Smooth muscle cell (in vitro differentiated cells): ENCODE measurements around the gene CROCC2. TPM values are rescaled to one million over a fixed set of nuclear protein-coding genes. Genes with fewer than 3 reads are reported as not detected.

ENCODE experiments used
- DNase-seq: peaks from one replicate; lab custom pipeline; 2025; ENCODE audit not compliant: unreplicated experiment; lab: John Stamatoyannopoulos, UW
- H2AFZ ChIP-seq: fragments of 200-600 bp; sonication (generic); 2 replicates; pipeline ENCODE4 v1.6.0; 2016; ENCODE audit warnings: antibody characterized with exemption, low read depth, mild to moderate bottlenecking
- H3F3A ChIP-seq: fragments of 200-600 bp; sonication (generic); 2 replicates; pipeline ENCODE4 v1.6.0; 2017; ENCODE audit warnings: antibody characterized with exemption, low read depth
- H3K27ac ChIP-seq: fragments of 200-600 bp; sonication (generic); 2 replicates; pipeline ENCODE4 v1.5.1; 2016; ENCODE audit warnings: low read depth, mild to moderate bottlenecking
- H3K27me3 ChIP-seq: fragments of 200-600 bp; sonication (generic); 2 replicates; pipeline ENCODE4 v1.6.1; 2016; ENCODE audit warnings: low read depth, mild to moderate bottlenecking
- H3K36me3 ChIP-seq: fragments of 200-600 bp; sonication (generic); 2 replicates; pipeline ENCODE4 v1.5.1; 2016; ENCODE audit warnings: low read depth
- H3K4me1 ChIP-seq: fragments of 200-600 bp; sonication (generic); 2 replicates; pipeline ENCODE4 v1.5.1; 2016; ENCODE audit warnings: low read depth
- H3K4me2 ChIP-seq: fragments of 200-600 bp; sonication (generic); 2 replicates; pipeline ENCODE4 v1.6.0; 2016; ENCODE audit warnings: mild to moderate bottlenecking
- H3K4me3 ChIP-seq: fragments of 200-600 bp; sonication (generic); 2 replicates; pipeline ENCODE4 v1.5.1; 2016; ENCODE audit warnings: mild to moderate bottlenecking
- H3K79me2 ChIP-seq: fragments of 200-600 bp; sonication (generic); 2 replicates; pipeline ENCODE4 v1.6.0; 2016; ENCODE audit warnings: low read depth, mild to moderate bottlenecking
- H3K9ac ChIP-seq: fragments of 200-600 bp; sonication (generic); 2 replicates; pipeline ENCODE4 v1.6.0; 2016; ENCODE audit warnings: low read depth
- H3K9me3 ChIP-seq: fragments of 200-600 bp; sonication (generic); replicated peaks from 2 replicates; pipeline ENCODE4 v1.5.1; 2016; ENCODE audit warnings: low read depth
- H4K20me1 ChIP-seq: fragments of 200-600 bp; sonication (generic); 2 replicates; pipeline ENCODE4 v1.6.0; 2016; ENCODE audit warnings: low read depth
- CTCF ChIP-seq: fragments of 200-600 bp; sonication (generic); IDR thresholded peaks from 2 replicates; pipeline ENCODE4 v1.5.1; 2017; ENCODE audit warnings: borderline replicate concordance, mild to moderate bottlenecking, antibody characterized with exemption; ENCODE audit not compliant: insufficient read depth, poor library complexity, severe bottlenecking
- WGBS: methylation state at CpG from one replicate; pipeline ENCODE4 v1.1.7; 2016; ENCODE audit warnings: low lambda C conversion rate; 5-methylcytosine and 5-hydroxymethylcytosine counted together
- polyA plus RNA-seq: library from polyadenylated mRNA; unstranded; fragments of >200 nt; fragmentation: Nextera tagmentation; extraction: Ambion mirVana; gene quantifications from 2 replicates; pipeline ENCODE4 v1.2.1, GENCODE V29; 2016
- total RNA-seq: library from RNA; depleted of rRNA; stranded (reverse); fragments of >200 nt; gene quantifications from 2 replicates; pipeline ENCODE4 v1.2.3, GENCODE V29; 2014

CROCC2 gene
- total and polyA plus RNA-seq, 2 experiments from 2014 or later: not detected

- Histone ChIP-seq H3K4me1 (no peaks in the 10 kb centered on the region), H4K20me1 (no peaks in the 10 kb centered on the region), H3K27ac (peak overlapping the region; percentile 71), H3K4me2 (peak overlapping the region; percentile 69), H3F3A (no peaks in the 10 kb centered on the region), H3K36me3 (no peaks in the 10 kb centered on the region), H2AFZ (no peak overlapping the region), H3K4me3 (no peak overlapping the region), H3K27me3 (no peaks in the 10 kb centered on the region), H3K79me2 (no peaks in the 10 kb centered on the region), H3K9me3 (no peaks in the 10 kb centered on the region), H3K9ac (no peak overlapping the region)
- no peak for DNase-seq
- TF ChIP-seq CTCF: no peak
- WGBS: 71% methylated on average over 1 of the region's 1 CpG
Observed at GRCh38 chr2:240921995-240922244, 15.8 kb downstream of the CROCC2 start.

- Histone ChIP-seq H3K9ac (no peak overlapping the region), H4K20me1 (no peaks in the 10 kb centered on the region), H3K27me3 (no peaks in the 10 kb centered on the region), H3K4me2 (no peak overlapping the region), H3K4me3 (no peak overlapping the region), H3K9me3 (no peaks in the 10 kb centered on the region), H3K79me2 (no peaks in the 10 kb centered on the region), H3K4me1 (no peaks in the 10 kb centered on the region), H3K27ac (no peak overlapping the region), H3F3A (no peaks in the 10 kb centered on the region), H3K36me3 (no peaks in the 10 kb centered on the region), H2AFZ (no peak overlapping the region)
- TF ChIP-seq CTCF: no peak
- WGBS: 93% methylated on average over 18 of the region's 18 CpGs
- no peak for DNase-seq
Observed at GRCh38 chr2:240922245-240922981, 16.3 kb downstream of the CROCC2 start.

GRCh38 chr2:240922982-240923537 is 16.9 kb downstream of the CROCC2 start:
- Histone ChIP-seq H3K9ac (no peak overlapping the region), H4K20me1 (no peaks in the 10 kb centered on the region), H2AFZ (no peak overlapping the region), H3K36me3 (no peaks in the 10 kb centered on the region), H3K9me3 (no peaks in the 10 kb centered on the region), H3K27ac (no peak overlapping the region), H3K4me2 (no peak overlapping the region), H3K79me2 (no peaks in the 10 kb centered on the region), H3K4me1 (no peaks in the 10 kb centered on the region), H3K27me3 (no peaks in the 10 kb centered on the region), H3F3A (no peaks in the 10 kb centered on the region), H3K4me3 (no peak overlapping the region)
- DNase-seq: no peak
- TF ChIP-seq CTCF: no peak
- WGBS: 77% methylated on average over 14 of the region's 15 CpGs

GRCh38 chr2:240925191-240925567 is 19.0 kb downstream of the CROCC2 start:
- WGBS: 97% methylated on average over 14 of the region's 14 CpGs
- no peak for TF ChIP-seq CTCF
- DNase-seq: no peak

More at GRCh38 chr2:240925191-240925567, 19.0 kb downstream of the CROCC2 start:
- Histone ChIP-seq H3K27me3 (no peaks in the 10 kb centered on the region), H3K27ac (no peak overlapping the region), H3K79me2 (no peaks in the 10 kb centered on the region), H3K4me2 (no peak overlapping the region), H3K9me3 (no peaks in the 10 kb centered on the region), H4K20me1 (no peaks in the 10 kb centered on the region), H3K4me1 (no peaks in the 10 kb centered on the region), H3K4me3 (no peak overlapping the region), H3F3A (no peaks in the 10 kb centered on the region), H3K36me3 (no peaks in the 10 kb centered on the region), H3K9ac (no peak overlapping the region), H2AFZ (no peak overlapping the region)
